Activated B cell treated with CpG ODN at 0.5 μM for 24 hours (primary cell): ENCODE results near the gene MAPK8IP1. TPM values are rescaled to one million over a fixed set of nuclear protein-coding genes. Genes with fewer than 3 reads are reported as not detected.

ENCODE experiments used
- ATAC-seq: fragments of 200-7000 bp; cut with Tn5 transposase; one replicate; pipeline ENCODE4 v1.10.0; 2021; ENCODE audit warnings: low read depth, mild to moderate bottlenecking, moderate library complexity
- CTCF ChIA-PET: fragments of 350-600 bp; sonication (Branson Sonifier 250); formaldehyde crosslinking; loops from one replicate; lab custom pipeline; 2021; ENCODE audit warnings: antibody characterized with exemption; lab: Charles Lee
- POLR2A ChIA-PET: fragments of 350-600 bp; sonication (Branson Sonifier 250); formaldehyde crosslinking; loops from one replicate; lab custom pipeline; 2021; ENCODE audit warnings: antibody characterized with exemption; lab: Charles Lee
- DNase-seq: peaks from one replicate; pipeline ENCODE4 v3.0.0; 2022
- H3K27ac Mint-ChIP-seq: one replicate; pipeline ENCODE4 v1.8.0; 2020; ENCODE audit warnings: mixed read lengths
- H3K27me3 Mint-ChIP-seq: one replicate; pipeline ENCODE4 v1.8.0; 2021; ENCODE audit warnings: mixed read lengths
- H3K36me3 Mint-ChIP-seq: one replicate; pipeline ENCODE4 v1.8.0; 2021; ENCODE audit warnings: low read depth, mixed read lengths
- H3K4me1 Mint-ChIP-seq: one replicate; pipeline ENCODE4 v1.8.0; 2021; ENCODE audit warnings: mixed read lengths
- H3K4me3 Mint-ChIP-seq: one replicate; pipeline ENCODE4 v1.8.0; 2020; ENCODE audit warnings: mild to moderate bottlenecking, mixed read lengths
- H3K9me3 Mint-ChIP-seq: one replicate; pipeline ENCODE4 v1.8.0; 2020; ENCODE audit warnings: mixed read lengths
- intact Hi-C: fragments of 100-400 bp; cut with micrococcal nuclease; formaldehyde crosslinking; loops from one replicate; pipeline ENCODE4 v1.15.1; 2024
- total RNA-seq: library from RNA; stranded (reverse); gene quantifications from 2 replicates; pipeline ENCODE4 v1.2.3, GENCODE V29; 2022
- TF ChIP-seq, protein P1 (sequence below): fragments of 200-600 bp; IDR thresholded peaks from one replicate; pipeline ENCODE4 v1.8.0; 2022; ENCODE audit warnings: antibody characterized with exemption, mild to moderate bottlenecking

MAPK8IP1 gene
- total RNA-seq, 1 donor from 2014 or later, result 1.9 TPM

DNA sequence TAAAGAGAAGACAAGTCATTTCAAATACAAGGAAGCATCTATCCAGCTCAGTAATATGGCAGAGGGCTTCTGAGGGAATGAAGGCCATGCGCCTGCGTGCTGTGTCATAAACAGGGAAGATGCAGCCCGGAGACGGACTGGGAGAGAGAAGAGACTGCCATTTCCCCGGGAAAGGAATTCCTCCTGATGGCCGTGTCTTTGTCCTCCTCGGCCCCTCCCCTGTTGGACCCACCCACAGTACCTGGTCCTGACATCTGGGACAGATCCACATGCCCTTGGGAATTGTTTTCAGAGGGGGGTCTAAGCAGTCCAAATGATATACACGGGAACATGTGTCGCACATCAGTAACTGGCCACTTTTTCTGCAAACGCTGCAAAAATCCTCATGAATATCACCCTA is 52.5 kb downstream of the MAPK8IP1 start:
- ATAC-seq (no peak), DNase-seq (no peak)
- no peaks in the 10 kb centered on the region for H3K27me3 Mint-ChIP-seq
- POLR2A ChIA-PET, result interaction anchor here (2.4 to 14.9 kb wide), 3 partner anchors 8 to 20 kb away, joined by 29 to 263 read pairs (median 79); partner anchors contain the start of gene PEX16
- H3K4me3 Mint-ChIP-seq, result no peak overlapping the region
- peaks cover 79% of the 10 kb centered on the region for H3K4me1 Mint-ChIP-seq
- H3K36me3 Mint-ChIP-seq, result peaks cover 26% of the 10 kb centered on the region
- no peaks in the 10 kb centered on the region for H3K9me3 Mint-ChIP-seq
- peak overlapping the region; percentile 88 for H3K27ac Mint-ChIP-seq
- TF ChIP-seq, protein P1, sequence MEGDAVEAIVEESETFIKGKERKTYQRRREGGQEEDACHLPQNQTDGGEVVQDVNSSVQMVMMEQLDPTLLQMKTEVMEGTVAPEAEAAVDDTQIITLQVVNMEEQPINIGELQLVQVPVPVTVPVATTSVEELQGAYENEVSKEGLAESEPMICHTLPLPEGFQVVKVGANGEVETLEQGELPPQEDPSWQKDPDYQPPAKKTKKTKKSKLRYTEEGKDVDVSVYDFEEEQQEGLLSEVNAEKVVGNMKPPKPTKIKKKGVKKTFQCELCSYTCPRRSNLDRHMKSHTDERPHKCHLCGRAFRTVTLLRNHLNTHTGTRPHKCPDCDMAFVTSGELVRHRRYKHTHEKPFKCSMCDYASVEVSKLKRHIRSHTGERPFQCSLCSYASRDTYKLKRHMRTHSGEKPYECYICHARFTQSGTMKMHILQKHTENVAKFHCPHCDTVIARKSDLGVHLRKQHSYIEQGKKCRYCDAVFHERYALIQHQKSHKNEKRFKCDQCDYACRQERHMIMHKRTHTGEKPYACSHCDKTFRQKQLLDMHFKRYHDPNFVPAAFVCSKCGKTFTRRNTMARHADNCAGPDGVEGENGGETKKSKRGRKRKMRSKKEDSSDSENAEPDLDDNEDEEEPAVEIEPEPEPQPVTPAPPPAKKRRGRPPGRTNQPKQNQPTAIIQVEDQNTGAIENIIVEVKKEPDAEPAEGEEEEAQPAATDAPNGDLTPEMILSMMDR, result no peak
- CTCF ChIA-PET, result interaction anchor here (3.1 kb wide), 1 partner anchor 27 kb away, joined by 14 read pairs; no protein-coding TSS in a partner anchor
- intact Hi-C loops, result loop anchor here (1.0 to 10.0 kb wide), 3 partner anchors 8 to 767 kb away; partner anchors contain the start of genes ARHGAP1 and ZNF408

DNA sequence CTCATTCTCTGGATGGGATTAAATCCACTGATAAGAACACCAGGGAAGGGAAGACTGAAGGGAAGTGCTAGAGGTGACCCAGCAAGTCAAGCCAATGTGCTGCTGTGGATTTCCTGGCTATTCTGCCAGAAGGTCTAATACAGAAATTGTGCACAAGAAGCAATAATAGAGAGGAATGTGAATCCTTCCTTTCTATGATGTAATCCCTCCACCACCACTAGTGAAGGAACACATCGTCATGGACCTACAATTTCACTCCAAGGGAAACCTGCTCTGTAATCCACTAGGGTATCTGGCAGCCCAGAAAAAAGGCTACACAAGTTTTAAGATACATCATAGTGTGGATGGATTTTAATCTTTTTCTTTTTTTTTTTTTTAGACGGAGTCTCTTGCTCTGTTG is 54.4 kb downstream of the MAPK8IP1 start:
- Mint-ChIP-seq H3K36me3 (peaks cover 30% of the 10 kb centered on the region), H3K9me3 (no peaks in the 10 kb centered on the region), H3K27me3 (no peaks in the 10 kb centered on the region), H3K27ac (peak overlapping the region; percentile 88), H3K4me3 (no peak overlapping the region), H3K4me1 (peaks cover 60% of the 10 kb centered on the region)
- intact Hi-C loops, result loop anchor here (10.0 kb wide), 1 partner anchor 765 kb away; the partner anchor contains the start of genes ARHGAP1 and ZNF408
- DNase-seq, result no peak
- CTCF ChIA-PET, result interaction anchor here (1.1 to 3.1 kb wide), 3 partner anchors 9 to 25 kb away, joined by 4 to 14 read pairs (median 5); no protein-coding TSS in a partner anchor
- TF ChIP-seq, protein P1, result no peak
- POLR2A ChIA-PET, result interaction anchor here (0.6 to 14.9 kb wide), 5 partner anchors 9 to 1339 kb away, joined by 3 to 263 read pairs (median 29); partner anchors contain the start of gene PEX16
- ATAC-seq, result no peak

DNA sequence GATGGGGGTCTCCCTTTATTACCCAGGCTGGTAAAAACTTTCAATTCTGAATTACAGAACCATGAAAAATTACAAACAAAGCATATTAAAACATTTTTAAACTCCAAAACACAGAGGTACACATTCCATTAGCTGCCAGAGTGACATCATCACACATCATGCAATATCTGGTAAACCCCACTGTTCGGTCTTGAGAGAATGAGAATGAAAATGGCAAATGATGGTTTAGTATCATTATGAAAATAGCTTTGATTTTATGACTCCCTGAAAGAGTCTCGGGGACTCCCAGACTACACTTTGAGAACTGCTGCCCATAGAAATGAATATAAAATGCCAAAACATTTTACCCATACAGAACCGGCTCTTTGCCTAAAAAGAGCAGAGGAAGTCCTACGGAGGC is 55.8 kb downstream of the MAPK8IP1 start:
- no peak for DNase-seq
- TF ChIP-seq, protein P1, result no peak
- peak overlapping the region; percentile 50 for H3K27ac Mint-ChIP-seq
- intact Hi-C loops, result no loop called here
- ChIA-PET CTCF (interaction anchor here (1.5 to 1.9 kb wide), 2 partner anchors 11 to 24 kb away, joined by 4 to 9 read pairs; no protein-coding TSS in a partner anchor), POLR2A (interaction anchor here (0.7 to 14.9 kb wide), 4 partner anchors 11 to 23 kb away, joined by 3 to 263 read pairs (median 6); partner anchors contain the start of gene PEX16)
- peaks cover 37% of the 10 kb centered on the region for H3K36me3 Mint-ChIP-seq
- H3K4me3 Mint-ChIP-seq, result no peak overlapping the region
- peaks cover 46% of the 10 kb centered on the region for H3K4me1 Mint-ChIP-seq
- H3K9me3 Mint-ChIP-seq, result no peaks in the 10 kb centered on the region
- ATAC-seq, result no peak
- H3K27me3 Mint-ChIP-seq, result no peaks in the 10 kb centered on the region

DNA sequence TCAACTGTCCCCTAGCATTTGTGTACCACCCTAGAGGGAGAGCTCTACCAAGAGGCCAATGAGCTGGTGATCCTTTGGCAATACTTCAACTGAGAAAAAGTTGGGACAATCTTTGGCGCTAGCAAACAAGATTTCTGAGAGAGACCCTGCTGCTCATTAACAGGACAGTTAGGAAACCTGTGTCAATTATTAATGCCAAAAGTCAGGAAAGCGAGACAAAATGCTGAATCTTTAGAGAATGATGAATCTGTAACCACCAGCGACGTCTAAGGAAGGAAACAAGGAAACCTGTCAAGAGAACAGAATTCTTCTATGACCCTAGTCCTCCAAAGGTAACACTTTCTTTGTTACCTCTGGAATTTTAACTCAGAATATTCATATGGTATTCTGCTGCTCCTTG is 56.9 kb downstream of the MAPK8IP1 start:
- no peak for ATAC-seq
- ChIA-PET CTCF (interaction anchor here (1.5 to 1.9 kb wide), 2 partner anchors 12 to 23 kb away, joined by 4 to 9 read pairs; no protein-coding TSS in a partner anchor), POLR2A (interaction anchor here (1.0 to 1.7 kb wide), 2 partner anchors 9 to 12 kb away, joined by 3 to 9 read pairs; no protein-coding TSS in a partner anchor)
- no peak for DNase-seq
- TF ChIP-seq, protein P1, result no peak
- intact Hi-C loops, result no loop called here
- no peak overlapping the region for H3K4me3 Mint-ChIP-seq
- H3K36me3 Mint-ChIP-seq, result peaks cover 46% of the 10 kb centered on the region
- H3K27me3 Mint-ChIP-seq, result no peaks in the 10 kb centered on the region
- H3K27ac Mint-ChIP-seq, result peak overlapping the region; percentile 13
- H3K9me3 Mint-ChIP-seq, result no peaks in the 10 kb centered on the region
- peaks cover 37% of the 10 kb centered on the region for H3K4me1 Mint-ChIP-seq

DNA sequence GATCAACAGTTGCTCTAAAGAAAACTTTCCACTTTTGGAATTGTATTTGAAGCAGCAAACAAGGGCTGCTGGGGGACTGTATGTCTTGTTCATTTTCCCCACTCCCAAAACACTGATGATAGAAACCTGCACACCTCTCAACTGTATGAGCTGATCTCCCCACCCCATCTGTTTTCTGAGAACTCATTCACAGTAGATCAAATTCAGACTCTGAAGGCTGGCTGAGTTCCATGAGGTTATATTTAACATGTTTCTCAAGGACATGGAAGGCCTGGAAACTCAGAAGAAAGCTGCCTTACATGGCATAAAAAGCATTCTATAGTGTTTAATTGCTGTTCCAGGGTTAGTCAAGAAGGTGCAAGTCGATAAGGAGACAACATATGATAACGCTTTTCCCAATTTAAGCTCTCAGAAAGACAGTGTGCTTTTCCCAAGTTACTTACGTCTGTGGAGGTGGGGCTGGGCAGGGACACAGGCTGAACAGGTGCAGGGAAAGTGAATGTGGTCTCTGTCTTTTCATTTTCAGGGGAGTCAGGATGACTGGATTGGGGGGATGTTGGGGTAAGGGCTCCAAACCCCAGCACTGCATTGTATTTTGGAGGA is 60.0 kb downstream of the MAPK8IP1 start:
- Mint-ChIP-seq H3K36me3 (peaks cover 77% of the 10 kb centered on the region), H3K27me3 (no peaks in the 10 kb centered on the region), H3K27ac (peak overlapping the region; percentile 33), H3K9me3 (no peaks in the 10 kb centered on the region), H3K4me1 (peaks cover 10% of the 10 kb centered on the region), H3K4me3 (no peak overlapping the region)
- POLR2A ChIA-PET, result interaction anchor here (0.9 to 1.4 kb wide), 2 partner anchors 15 to 24 kb away, joined by 3 to 4 read pairs; no protein-coding TSS in a partner anchor
- TF ChIP-seq, protein P1, result no peak
- DNase-seq, result no peak
- ATAC-seq, result no peak
- CTCF ChIA-PET, result no interaction called here
- intact Hi-C loops, result no loop called here
